GM12874 (cell line): ENCODE data around the gene OR10Z1.

Experiments
- CTCF ChIP-seq: IDR thresholded peaks from 2 replicates; pipeline ENCODE4 v1.5.1; 2011; ENCODE audit warnings: low read depth, mild to moderate bottlenecking, control low read depth, low read length, moderate library complexity; ENCODE audit not compliant: insufficient read depth

The OR10Z1 gene

DNA sequence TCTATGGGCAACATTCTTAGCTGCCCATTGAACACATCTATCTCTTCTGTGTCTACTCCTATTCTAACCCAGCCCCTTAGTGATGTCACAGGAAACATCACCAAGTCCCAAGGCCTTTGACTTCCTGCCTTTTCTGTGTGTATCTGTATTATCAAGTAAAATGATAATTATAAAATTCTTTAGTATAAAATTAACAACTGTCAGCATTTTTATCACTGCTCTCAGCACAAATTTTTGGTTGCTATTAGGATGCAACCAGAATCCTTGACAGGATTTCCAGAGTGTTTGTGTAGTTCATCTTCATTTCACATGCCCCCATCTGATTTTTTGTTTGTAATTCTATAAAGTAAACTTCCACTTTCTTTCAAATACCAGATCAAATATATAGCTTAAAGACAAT lies 33.8 kb downstream of the OR10Z1 start:
- TF ChIP-seq CTCF, result no peak

GRCh38 chr1:158644449-158644848 lies 39.4 kb downstream of the OR10Z1 start:
- no peak for TF ChIP-seq CTCF

DNA sequence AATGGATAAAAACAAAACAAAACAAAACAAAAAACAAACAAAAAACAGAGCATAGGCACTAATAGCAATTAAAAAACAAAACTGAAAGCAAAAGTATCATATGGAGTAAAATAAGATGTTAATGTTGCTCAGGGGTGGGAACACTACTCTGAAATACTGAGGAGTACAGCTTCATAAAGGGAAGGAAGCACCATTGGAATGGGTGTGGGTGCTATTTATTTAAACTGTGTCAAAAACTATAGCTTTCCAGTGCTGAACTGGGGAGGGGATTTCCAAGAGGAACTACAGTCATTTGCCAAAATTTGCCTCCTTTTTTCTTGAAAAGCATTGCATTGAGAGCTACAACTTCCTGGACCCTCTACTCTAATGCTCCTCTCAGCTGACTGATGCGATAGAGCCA lies 41.4 kb downstream of the OR10Z1 start:
- TF ChIP-seq CTCF, result no peak

GRCh38 chr1:158649052-158649451 lies 44.0 kb downstream of the OR10Z1 start:
- no peak for TF ChIP-seq CTCF

- no peak for TF ChIP-seq CTCF
Observed at GRCh38 chr1:158652721-158653334, 47.8 kb downstream of the OR10Z1 start.

GRCh38 chr1:158654086-158654485 lies 49.0 kb downstream of the OR10Z1 start:
- no peak for TF ChIP-seq CTCF

DNA sequence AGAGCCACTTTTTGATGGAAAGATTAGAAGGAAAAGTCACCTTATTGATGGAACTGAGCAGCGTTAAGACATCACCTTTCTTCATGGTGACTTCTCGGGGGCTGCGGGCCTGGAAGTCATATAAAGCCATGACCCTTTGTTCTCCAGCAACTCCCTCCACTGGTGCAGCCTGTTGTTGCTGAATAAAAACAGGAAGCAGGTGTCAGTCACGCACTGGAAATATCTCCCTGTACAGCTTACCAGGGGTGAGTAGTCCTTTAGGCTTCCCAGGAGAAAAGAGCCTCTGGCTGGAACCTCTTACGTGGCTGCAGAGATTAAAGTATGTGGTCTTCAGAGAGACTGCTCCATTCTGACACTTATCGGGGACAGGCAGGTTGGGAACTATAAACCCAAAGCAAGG lies 49.5 kb downstream of the OR10Z1 start:
- TF ChIP-seq CTCF, result no peak
